ENCODE data around the gene TTR.

Gene TTR

GRCh38 chr18:31616586-31616985 is 24.9 kb downstream of the TTR start:
- DNase-seq (ENCODE audit: low read depth), result no peak

GRCh38 chr18:31617031-31617717 is 25.5 kb downstream of the TTR start:
- DNase-seq (ENCODE audit: low read depth), result no peak

- no peak for DNase-seq (ENCODE audit: low read depth)
Measured at GRCh38 chr18:31618801-31619200, 27.1 kb downstream of the TTR start.

- no peak for DNase-seq (ENCODE audit: low read depth)
Measured at GRCh38 chr18:31619291-31619690, 27.6 kb downstream of the TTR start.

DNA sequence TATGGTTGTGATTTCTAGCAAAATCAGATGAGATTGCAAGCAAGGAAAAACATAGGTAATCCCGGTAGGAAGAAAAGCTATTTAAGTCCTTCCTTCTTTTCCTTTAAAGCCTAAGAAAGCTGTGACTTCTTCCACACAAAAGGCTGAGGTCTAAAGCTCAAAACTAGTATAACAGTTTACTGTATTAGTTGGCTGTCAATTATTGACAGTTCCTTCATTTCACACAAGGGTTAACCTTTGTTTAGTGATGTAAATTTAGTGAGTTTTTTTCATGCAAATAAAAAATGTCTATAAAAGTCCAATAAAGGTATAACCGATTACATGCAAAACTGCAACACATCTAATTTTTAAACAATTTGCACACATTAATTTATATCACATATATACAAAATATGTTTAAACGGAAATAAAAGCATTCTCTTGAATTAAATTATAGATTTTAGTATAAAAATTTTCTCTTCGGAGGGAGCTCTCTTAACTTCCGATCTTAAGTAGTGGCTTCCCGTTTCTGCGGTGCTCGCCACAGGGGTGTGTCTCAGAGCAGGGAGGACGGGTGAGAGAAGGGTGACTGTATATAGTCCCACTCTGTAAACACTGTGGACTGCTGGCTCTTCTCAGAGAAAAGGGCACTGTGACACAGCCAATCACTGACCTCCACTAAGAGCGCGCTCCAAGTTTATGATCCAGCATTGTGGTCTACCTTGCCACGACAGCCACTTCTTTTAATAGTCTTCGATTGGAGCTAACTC is 33.4 kb downstream of the TTR start:
- DNase-seq (ENCODE audit: low read depth), result no peak

- no peak for DNase-seq (ENCODE audit: low read depth)
Measured at GRCh38 chr18:31626409-31626808, 34.7 kb downstream of the TTR start.

- DNase-seq (ENCODE audit: low read depth), result no peak
Measured at GRCh38 chr18:31630549-31630948, 38.9 kb downstream of the TTR start.

DNA sequence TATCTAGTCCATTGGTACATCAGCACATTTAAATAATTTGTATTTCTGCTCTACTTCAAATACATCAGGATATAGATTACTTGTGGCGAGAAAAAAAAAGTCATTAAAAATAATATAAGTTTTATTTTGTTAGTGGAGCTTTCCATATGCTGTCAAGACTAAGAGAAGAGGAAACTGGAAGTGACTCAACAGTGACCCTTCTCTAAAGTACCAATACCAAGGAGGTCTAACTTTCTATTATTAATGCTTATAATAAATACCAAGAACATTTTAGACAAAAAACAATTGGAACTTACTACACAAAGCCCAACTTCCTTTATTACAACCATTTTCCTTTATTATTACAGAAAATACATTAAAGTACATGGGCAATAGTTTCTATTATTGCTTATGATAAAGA is 39.8 kb downstream of the TTR start:
- DNase-seq (ENCODE audit: low read depth), result no peak

- DNase-seq (ENCODE audit: low read depth), result no peak
Measured at GRCh38 chr18:31632356-31632755, 40.7 kb downstream of the TTR start.

- no peak for DNase-seq (ENCODE audit: low read depth)
Measured at GRCh38 chr18:31633392-31634330, 42.0 kb downstream of the TTR start.

DNA sequence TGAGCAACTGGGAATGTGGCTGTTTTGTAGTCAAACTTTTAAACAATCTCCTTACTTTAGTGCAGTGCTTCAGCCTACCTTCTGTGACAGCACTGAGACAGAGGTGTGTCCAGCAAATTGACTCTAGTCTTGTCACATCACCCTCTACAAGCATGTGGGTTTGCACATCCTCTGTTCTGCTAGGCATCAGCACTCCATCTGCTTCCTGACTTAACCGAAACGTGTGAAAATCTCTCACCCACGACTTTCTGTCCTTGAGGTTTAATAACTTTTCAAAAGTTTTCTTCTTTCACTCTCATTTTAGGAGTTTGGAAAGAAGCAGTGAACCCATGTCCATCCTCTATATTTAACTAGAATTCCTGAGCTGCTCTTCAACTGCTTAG is 42.6 kb downstream of the TTR start:
- no peak for DNase-seq (ENCODE audit: low read depth)

DNA sequence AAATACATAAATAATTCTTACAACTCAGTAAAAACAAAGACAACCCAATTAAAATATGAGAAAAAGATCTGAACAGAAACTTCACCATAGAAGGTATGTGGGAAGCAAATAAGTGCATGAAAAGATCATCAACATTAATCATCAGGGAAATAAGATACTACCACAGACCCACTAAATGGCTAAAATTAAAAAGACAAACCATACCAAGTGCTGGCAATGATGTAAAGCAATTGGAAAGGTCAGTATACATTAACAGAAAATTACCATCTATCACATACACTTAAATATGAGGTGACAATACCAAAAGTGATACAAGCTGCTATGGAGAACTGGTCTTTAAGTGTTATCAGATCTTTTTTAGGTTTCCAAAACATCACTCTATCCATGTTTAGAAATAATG is 44.7 kb downstream of the TTR start:
- no peak for DNase-seq (ENCODE audit: low read depth)

GRCh38 chr18:31637445-31637844 is 45.8 kb downstream of the TTR start:
- DNase-seq (ENCODE audit: low read depth), result no peak

DNA sequence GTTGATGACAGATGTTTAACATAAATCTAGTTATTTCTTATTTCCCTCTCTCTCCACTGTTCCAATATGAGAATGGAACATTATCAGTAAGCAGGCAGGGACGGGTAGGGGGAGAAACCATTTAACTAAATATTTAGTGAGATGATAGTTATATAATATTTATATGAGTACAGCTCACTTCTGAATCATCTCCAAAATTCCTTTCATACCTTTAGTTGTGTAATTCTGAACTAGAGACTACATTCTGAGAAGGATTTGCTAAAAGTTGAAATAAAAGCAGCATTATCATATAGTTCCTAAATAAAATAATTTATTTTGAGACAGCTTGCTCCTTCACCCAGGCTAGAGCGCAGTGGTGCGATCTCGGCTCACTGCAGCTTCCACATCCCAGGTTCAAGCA is 51.3 kb downstream of the TTR start:
- DNase-seq (ENCODE audit: low read depth), result no peak

DNA sequence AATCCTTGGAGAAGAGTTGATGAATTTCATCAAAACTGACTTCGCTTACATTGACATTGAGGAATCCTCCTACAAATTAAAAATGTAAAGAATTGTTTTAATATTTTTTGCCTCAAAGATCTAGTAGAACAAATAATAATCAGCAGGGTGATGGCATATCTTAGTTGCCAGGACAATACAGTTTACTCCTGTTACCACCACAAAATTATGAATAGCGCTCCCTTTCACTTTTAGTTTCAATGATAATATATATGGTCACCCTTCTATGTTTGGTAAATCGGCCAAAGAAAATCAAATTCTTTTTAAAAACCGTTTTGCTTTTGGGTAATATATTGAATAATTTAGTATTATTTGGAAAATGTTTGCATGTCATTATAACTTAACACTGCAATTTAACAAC is 53.7 kb downstream of the TTR start:
- DNase-seq (ENCODE audit: low read depth), result no peak

GRCh38 chr18:31646332-31647126 is 54.9 kb downstream of the TTR start:
- no peak for DNase-seq (ENCODE audit: low read depth)

- DNase-seq (ENCODE audit: low read depth), result no peak
Measured at GRCh38 chr18:31647127-31647753, 55.6 kb downstream of the TTR start.

All from stimulated activated CD8-positive, alpha-beta memory T cell treated with anti-CD3 and anti-CD28 coated beads, Interleukin-15, amount 100 ng/mL, for 24 hours (primary cell).